OCI-LY7 (cell line): ENCODE results near the gene RAD51B.

ENCODE experiments used
- EZH2phosphoT487 ChIP-seq: fragments of 200-600 bp; sonication (generic); IDR thresholded peaks from 2 replicates; pipeline ENCODE4 v1.6.1; 2018; ENCODE audit warnings: low read depth, borderline replicate concordance, mild to moderate bottlenecking, mixed run types, antibody characterized with exemption, low read length, moderate library complexity, mixed read lengths
- TF ChIP-seq, protein P1 (sequence below): fragments of 200-600 bp; sonication (generic); conservative IDR thresholded peaks from 2 replicates; pipeline ENCODE4 v1.5.1; 2014; ENCODE audit warnings: mild to moderate bottlenecking, antibody characterized with exemption, low read length, moderate library complexity, mixed read lengths

- TF ChIP-seq, protein P1, sequence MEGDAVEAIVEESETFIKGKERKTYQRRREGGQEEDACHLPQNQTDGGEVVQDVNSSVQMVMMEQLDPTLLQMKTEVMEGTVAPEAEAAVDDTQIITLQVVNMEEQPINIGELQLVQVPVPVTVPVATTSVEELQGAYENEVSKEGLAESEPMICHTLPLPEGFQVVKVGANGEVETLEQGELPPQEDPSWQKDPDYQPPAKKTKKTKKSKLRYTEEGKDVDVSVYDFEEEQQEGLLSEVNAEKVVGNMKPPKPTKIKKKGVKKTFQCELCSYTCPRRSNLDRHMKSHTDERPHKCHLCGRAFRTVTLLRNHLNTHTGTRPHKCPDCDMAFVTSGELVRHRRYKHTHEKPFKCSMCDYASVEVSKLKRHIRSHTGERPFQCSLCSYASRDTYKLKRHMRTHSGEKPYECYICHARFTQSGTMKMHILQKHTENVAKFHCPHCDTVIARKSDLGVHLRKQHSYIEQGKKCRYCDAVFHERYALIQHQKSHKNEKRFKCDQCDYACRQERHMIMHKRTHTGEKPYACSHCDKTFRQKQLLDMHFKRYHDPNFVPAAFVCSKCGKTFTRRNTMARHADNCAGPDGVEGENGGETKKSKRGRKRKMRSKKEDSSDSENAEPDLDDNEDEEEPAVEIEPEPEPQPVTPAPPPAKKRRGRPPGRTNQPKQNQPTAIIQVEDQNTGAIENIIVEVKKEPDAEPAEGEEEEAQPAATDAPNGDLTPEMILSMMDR: no peak
- no peak for TF ChIP-seq EZH2phosphoT487
These were observed 96.9 kb downstream of the RAD51B start for GRCh38 chr14:67916430-67916829.
